ENCODE measurements around the gene AGAP3.

AGAP3 gene

DNA sequence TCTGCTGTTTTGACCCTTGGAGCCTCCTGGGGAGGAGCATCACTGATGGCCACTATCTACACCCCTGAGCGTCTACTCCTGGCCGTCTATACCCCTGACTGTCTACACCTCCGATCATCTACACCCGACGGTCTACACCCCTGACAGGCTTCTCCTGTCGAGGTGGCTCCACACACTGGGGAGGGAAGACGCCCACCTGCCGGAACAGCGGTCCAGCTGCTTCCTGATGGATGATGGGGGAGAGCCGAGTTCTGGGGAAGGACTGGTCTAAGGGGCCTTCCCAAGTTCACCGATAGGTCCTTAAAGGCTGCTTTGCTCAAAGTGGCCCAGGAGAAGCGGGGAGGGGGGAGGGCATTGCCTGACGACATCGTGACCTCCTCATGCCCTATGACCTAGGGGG, 41.9 kb downstream of the AGAP3 start:
- no peaks in the 10 kb centered on the region for H3K9me3 ChIP-seq (ENCODE audit: control insufficient read depth in 2 of 2, low read length in 2 of 2)
- peaks cover 0 to 2% of the 10 kb centered on the region in 2 donors for H3K27me3 ChIP-seq (ENCODE audit: control insufficient read depth in 1 of 2, insufficient read depth in 2 of 2, low read length in 2 of 2)
- H3K9ac ChIP-seq (ENCODE audit: low read length in 2 of 2): no peak overlapping the region
- H3K36me3 ChIP-seq (ENCODE audit: control insufficient read depth in 2 of 2, insufficient read depth in 2 of 2, low read length in 2 of 2): peaks cover 27 to 53% of the 10 kb centered on the region in 2 donors
- peaks cover 22% of the 10 kb centered on the region for H3K4me1 ChIP-seq (ENCODE audit: control insufficient read depth, insufficient read depth, low read length)
- H3K27ac ChIP-seq (ENCODE audit: low read length): no peak overlapping the region
- no peak overlapping the region for H3K4me3 ChIP-seq (ENCODE audit: low read length in 2 of 2)

DNA sequence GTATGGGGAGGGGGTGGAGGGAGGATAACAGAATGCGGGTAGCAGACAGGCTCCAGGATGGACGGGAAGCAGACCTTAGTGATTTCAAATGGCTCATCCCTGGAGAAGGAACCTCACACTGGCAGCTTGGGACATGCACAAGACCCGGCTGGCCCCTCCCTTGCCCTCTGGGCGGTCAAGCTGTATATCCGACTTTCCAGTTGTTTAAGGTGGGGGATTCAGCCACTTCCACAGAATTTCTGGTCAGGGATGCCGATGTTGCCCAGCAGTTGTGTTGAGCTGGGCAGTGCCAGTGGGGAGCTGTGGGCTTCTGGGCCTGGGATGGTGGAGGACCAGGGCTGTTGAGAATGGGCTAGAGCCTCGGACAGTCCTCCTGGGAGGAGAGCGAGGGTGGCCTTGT, 42.4 kb downstream of the AGAP3 start:
- H3K9ac ChIP-seq (ENCODE audit: low read length in 2 of 2): no peak overlapping the region
- no peaks in the 10 kb centered on the region for H3K9me3 ChIP-seq (ENCODE audit: control insufficient read depth in 2 of 2, low read length in 2 of 2)
- H3K4me3 ChIP-seq (ENCODE audit: low read length in 2 of 2): no peak overlapping the region
- peaks cover 0 to 2% of the 10 kb centered on the region in 2 donors for H3K27me3 ChIP-seq (ENCODE audit: control insufficient read depth in 1 of 2, insufficient read depth in 2 of 2, low read length in 2 of 2)
- H3K36me3 ChIP-seq (ENCODE audit: control insufficient read depth in 2 of 2, insufficient read depth in 2 of 2, low read length in 2 of 2): peaks cover 27 to 53% of the 10 kb centered on the region in 2 donors
- H3K27ac ChIP-seq (ENCODE audit: low read length): no peak overlapping the region
- H3K4me1 ChIP-seq (ENCODE audit: control insufficient read depth, insufficient read depth, low read length): peaks cover 21% of the 10 kb centered on the region

DNA sequence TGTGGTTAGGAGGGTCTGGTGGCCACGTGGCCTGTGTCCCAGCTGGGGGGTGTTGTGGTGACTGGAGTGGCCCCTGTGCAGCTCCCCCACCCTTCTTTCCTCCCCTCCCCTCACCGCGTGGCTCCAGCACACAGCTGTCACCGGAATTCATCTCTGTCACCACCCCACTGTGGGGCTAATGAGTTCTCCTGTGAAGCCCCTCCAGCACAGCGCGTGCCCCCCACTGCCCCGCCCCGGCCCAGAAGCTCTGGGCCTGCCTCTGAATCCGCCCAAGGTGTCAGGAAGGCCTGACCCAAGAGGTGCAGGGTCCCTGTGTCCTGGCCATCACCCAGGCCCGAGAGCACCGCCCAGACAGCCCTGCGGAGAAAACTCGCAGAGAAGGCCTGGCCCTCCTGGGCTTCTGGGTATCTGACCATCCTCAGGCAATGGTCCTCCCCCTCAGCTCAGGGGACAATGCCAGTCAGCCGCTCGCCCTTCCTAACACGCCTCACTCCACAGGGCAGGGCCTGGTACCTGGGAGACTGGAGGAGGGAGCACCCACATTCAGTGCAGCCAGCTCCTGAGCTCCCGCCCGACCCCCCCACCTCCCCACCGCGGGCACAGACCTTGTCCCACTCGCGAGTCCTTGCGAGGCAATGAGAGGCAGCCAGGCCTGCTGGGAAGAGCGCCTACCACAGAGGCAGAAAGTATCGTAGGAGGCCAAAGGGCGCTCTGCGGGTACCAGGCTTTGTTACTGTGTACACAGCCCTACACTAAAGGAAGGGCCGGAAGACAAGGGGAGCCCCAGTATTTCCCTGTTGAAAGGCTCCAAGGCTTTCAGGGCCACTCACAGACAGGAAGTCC, 43.1 kb downstream of the AGAP3 start:
- Histone ChIP-seq H3K4me1 (ENCODE audit: control insufficient read depth, insufficient read depth, low read length) (peaks cover 16% of the 10 kb centered on the region), H3K9me3 (ENCODE audit: control insufficient read depth in 2 of 2, low read length in 2 of 2) (no peaks in the 10 kb centered on the region), H3K4me3 (ENCODE audit: low read length in 2 of 2) (no peak overlapping the region), H3K27ac (ENCODE audit: low read length) (no peak overlapping the region), H3K27me3 (ENCODE audit: control insufficient read depth in 1 of 2, insufficient read depth in 2 of 2, low read length in 2 of 2) (peaks cover 0 to 2% of the 10 kb centered on the region in 2 donors), H3K36me3 (ENCODE audit: control insufficient read depth in 2 of 2, insufficient read depth in 2 of 2, low read length in 2 of 2) (peaks cover 27 to 54% of the 10 kb centered on the region in 2 donors), H3K9ac (ENCODE audit: low read length in 2 of 2) (no peak overlapping the region)

GRCh38 chr7:151129960-151130591, 43.8 kb downstream of the AGAP3 start:
- peaks cover 13% of the 10 kb centered on the region for H3K4me1 ChIP-seq (ENCODE audit: control insufficient read depth, insufficient read depth, low read length)
- peaks cover 29 to 56% of the 10 kb centered on the region in 2 donors for H3K36me3 ChIP-seq (ENCODE audit: control insufficient read depth in 2 of 2, insufficient read depth in 2 of 2, low read length in 2 of 2)
- H3K27me3 ChIP-seq (ENCODE audit: control insufficient read depth in 1 of 2, insufficient read depth in 2 of 2, low read length in 2 of 2): peaks cover 0 to 2% of the 10 kb centered on the region in 2 donors
- H3K9me3 ChIP-seq (ENCODE audit: control insufficient read depth in 2 of 2, low read length in 2 of 2): no peaks in the 10 kb centered on the region
- H3K27ac ChIP-seq (ENCODE audit: low read length): no peak overlapping the region
- H3K9ac ChIP-seq (ENCODE audit: low read length in 2 of 2): no peak overlapping the region
- no peak overlapping the region for H3K4me3 ChIP-seq (ENCODE audit: low read length in 2 of 2)

DNA sequence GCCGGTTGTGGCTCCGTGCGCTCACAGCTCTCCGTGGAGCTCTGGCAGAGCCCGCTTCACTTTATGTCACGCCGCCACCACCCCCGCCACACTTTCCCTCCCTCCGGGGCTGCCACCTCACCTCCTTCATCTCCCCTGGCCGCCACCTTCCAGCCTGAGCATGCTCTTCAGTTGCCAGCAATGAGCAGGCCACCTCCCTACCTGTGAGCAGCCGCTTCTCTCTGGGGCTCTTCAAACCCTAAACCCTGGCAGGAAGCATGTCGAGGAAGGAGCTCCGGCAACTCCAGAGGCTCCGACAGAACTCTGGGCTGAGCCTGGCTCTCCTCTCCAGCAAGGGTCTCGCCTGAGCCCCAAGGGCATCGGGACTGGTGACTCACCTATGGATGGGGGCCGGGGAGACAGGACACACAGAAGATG, 44.5 kb downstream of the AGAP3 start:
- Histone ChIP-seq H3K27me3 (ENCODE audit: control insufficient read depth in 1 of 2, insufficient read depth in 2 of 2, low read length in 2 of 2) (no peaks in the 10 kb centered on the region), H3K9me3 (ENCODE audit: control insufficient read depth in 2 of 2, low read length in 2 of 2) (no peaks in the 10 kb centered on the region), H3K4me1 (ENCODE audit: control insufficient read depth, insufficient read depth, low read length) (peaks cover 6% of the 10 kb centered on the region), H3K9ac (ENCODE audit: low read length in 2 of 2) (no peak overlapping the region), H3K27ac (ENCODE audit: low read length) (no peak overlapping the region), H3K36me3 (ENCODE audit: control insufficient read depth in 2 of 2, insufficient read depth in 2 of 2, low read length in 2 of 2) (peaks cover 35 to 62% of the 10 kb centered on the region in 2 donors), H3K4me3 (ENCODE audit: low read length in 2 of 2) (no peak overlapping the region)

DNA sequence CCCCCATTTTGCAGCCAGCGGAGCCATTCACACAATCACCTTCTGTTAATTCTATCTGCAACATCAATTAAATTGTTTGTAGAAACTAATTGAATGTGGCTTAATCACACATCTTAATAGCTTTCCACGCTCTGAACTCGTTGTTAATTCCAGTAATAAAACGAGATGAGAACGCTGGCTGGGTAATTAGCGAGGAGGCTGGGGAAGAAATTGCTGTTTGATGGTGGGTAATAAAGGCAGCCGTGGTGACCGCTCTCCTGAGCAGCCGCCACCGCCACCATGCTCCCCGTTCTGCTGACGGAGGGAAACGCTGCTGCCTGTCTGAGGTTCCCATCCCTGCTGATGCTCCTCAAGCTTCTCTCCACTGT, 44.9 kb downstream of the AGAP3 start:
- peaks cover 3% of the 10 kb centered on the region for H3K4me1 ChIP-seq (ENCODE audit: control insufficient read depth, insufficient read depth, low read length)
- no peak overlapping the region for H3K27ac ChIP-seq (ENCODE audit: low read length)
- no peaks in the 10 kb centered on the region for H3K27me3 ChIP-seq (ENCODE audit: control insufficient read depth in 1 of 2, insufficient read depth in 2 of 2, low read length in 2 of 2)
- H3K9me3 ChIP-seq (ENCODE audit: control insufficient read depth in 2 of 2, low read length in 2 of 2): no peaks in the 10 kb centered on the region
- no peak overlapping the region for H3K9ac ChIP-seq (ENCODE audit: low read length in 2 of 2)
- no peak overlapping the region for H3K4me3 ChIP-seq (ENCODE audit: low read length in 2 of 2)
- H3K36me3 ChIP-seq (ENCODE audit: control insufficient read depth in 2 of 2, insufficient read depth in 2 of 2, low read length in 2 of 2): peaks cover 37 to 64% of the 10 kb centered on the region in 2 donors

DNA sequence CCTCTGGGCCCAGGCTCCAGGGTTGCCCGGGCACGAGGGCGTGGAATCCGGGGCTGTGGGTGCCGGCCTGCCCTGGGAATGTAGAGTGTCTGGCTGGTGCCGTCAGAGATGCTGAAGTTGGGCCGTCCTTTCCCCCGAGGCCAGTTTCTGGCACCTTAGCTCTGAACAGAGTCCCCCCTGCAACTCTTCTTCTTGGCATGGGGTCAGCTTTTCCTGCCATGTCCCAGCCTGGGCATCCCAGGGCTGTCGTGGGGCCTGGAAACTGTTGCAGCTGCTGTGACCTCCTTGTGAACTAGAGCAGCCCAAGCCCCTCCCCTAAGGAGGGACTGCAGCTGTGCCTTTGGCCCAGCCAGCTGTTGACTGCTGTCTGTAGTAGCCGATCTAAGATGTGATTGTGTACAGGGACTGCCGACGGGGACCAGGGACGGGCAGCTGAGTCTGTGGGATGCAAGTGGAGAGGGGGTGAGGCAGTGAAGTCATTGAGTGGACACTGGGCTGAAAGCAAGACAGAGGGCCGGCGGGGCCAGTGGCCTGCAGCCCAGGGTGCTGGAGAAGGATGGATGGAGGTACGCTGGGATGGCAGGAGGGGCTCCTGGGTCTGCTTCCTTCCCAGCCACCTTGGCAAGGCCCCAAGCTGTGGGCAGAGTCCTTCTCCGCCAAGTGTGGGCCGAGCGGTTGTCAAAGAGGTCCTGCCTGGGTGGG, 45.5 kb downstream of the AGAP3 start:
- Histone ChIP-seq H3K36me3 (ENCODE audit: control insufficient read depth in 2 of 2, insufficient read depth in 2 of 2, low read length in 2 of 2) (peaks cover 37 to 67% of the 10 kb centered on the region in 2 donors), H3K4me1 (ENCODE audit: control insufficient read depth, insufficient read depth, low read length) (no peaks in the 10 kb centered on the region), H3K9me3 (ENCODE audit: control insufficient read depth in 2 of 2, low read length in 2 of 2) (no peaks in the 10 kb centered on the region), H3K27ac (ENCODE audit: low read length) (no peak overlapping the region), H3K9ac (ENCODE audit: low read length in 2 of 2) (no peak overlapping the region), H3K4me3 (ENCODE audit: low read length in 2 of 2) (no peak overlapping the region), H3K27me3 (ENCODE audit: control insufficient read depth in 1 of 2, insufficient read depth in 2 of 2, low read length in 2 of 2) (no peaks in the 10 kb centered on the region)

DNA sequence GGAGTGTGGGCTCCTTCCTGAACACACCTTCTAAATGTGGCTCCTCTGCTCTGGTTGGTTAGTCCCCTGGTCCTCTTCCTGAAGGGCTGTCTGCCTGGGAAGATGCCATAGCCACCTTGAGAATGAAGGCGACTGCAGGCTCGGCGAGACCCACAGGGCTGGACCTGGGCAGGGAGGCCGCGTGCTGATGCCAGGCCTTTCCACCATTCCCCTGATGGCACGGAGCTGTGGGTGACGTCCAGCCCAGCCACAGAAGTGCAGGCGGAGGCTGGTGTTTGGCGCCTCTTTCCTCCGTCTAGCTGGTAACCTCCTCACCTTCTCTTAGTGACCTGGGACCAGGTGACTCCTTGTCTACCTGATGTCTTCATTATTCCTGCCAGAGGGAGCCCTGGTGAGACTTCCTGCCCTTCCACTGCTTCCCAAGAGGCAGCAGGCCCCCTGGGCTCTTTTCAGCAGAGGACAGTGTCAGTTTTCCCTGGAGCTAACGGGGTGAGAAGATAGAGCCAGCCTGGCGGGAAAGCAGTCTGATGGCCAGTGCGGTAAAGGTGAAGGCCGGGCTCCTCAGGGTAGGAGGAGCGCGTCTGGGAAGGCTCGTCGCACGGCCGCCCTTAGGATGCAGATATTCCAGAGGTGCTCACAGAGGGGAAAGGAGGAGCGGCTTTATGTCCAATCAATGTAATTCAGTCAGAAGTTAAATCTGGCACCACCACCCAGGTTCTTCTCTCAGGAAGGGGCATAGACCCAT, 46.4 kb downstream of the AGAP3 start:
- H3K4me1 ChIP-seq (ENCODE audit: control insufficient read depth, insufficient read depth, low read length): no peaks in the 10 kb centered on the region
- no peaks in the 10 kb centered on the region for H3K9me3 ChIP-seq (ENCODE audit: control insufficient read depth in 2 of 2, low read length in 2 of 2)
- H3K9ac ChIP-seq (ENCODE audit: low read length in 2 of 2): no peak overlapping the region
- H3K27me3 ChIP-seq (ENCODE audit: control insufficient read depth in 1 of 2, insufficient read depth in 2 of 2, low read length in 2 of 2): no peaks in the 10 kb centered on the region
- no peak overlapping the region for H3K4me3 ChIP-seq (ENCODE audit: low read length in 2 of 2)
- H3K27ac ChIP-seq (ENCODE audit: low read length): no peak overlapping the region
- H3K36me3 ChIP-seq (ENCODE audit: control insufficient read depth in 2 of 2, insufficient read depth in 2 of 2, low read length in 2 of 2): peaks cover 37 to 67% of the 10 kb centered on the region in 2 donors

- no peak overlapping the region for H3K4me3 ChIP-seq (ENCODE audit: low read length in 2 of 2)
- H3K9ac ChIP-seq (ENCODE audit: low read length in 2 of 2): no peak overlapping the region
- no peaks in the 10 kb centered on the region for H3K4me1 ChIP-seq (ENCODE audit: control insufficient read depth, insufficient read depth, low read length)
- no peak overlapping the region for H3K27ac ChIP-seq (ENCODE audit: low read length)
- H3K36me3 ChIP-seq (ENCODE audit: control insufficient read depth in 2 of 2, insufficient read depth in 2 of 2, low read length in 2 of 2): peaks cover 31 to 61% of the 10 kb centered on the region in 2 donors
- no peaks in the 10 kb centered on the region for H3K9me3 ChIP-seq (ENCODE audit: control insufficient read depth in 2 of 2, low read length in 2 of 2)
- no peaks in the 10 kb centered on the region for H3K27me3 ChIP-seq (ENCODE audit: control insufficient read depth in 1 of 2, insufficient read depth in 2 of 2, low read length in 2 of 2)
Observed at GRCh38 chr7:151133266-151133985, 47.2 kb downstream of the AGAP3 start.

All from stomach smooth muscle (tissue), 2 donors.